ENCODE results near the gene OR52K2.

OR52K2 gene

GRCh38 chr11:4496557-4497248, 47.6 kb downstream of the OR52K2 start:
- no peaks in the 10 kb centered on the region for H3K4me1 ChIP-seq (ENCODE audit: control insufficient read depth in 1 of 2, insufficient read depth in 2 of 2, low read length in 2 of 2)
- H3K27ac ChIP-seq (ENCODE audit: low read depth, low read length), result no peak overlapping the region
- peaks cover 22 to 29% of the 10 kb centered on the region in 2 donors for H3K27me3 ChIP-seq (ENCODE audit: control insufficient read depth in 1 of 2, insufficient read depth in 2 of 2, low read length in 2 of 2)
- no peak overlapping the region for H3K9ac ChIP-seq (ENCODE audit: low read depth in 1 of 2, low read length in 2 of 2)
- H3K9me3 ChIP-seq (ENCODE audit: control insufficient read depth in 1 of 2, low read length in 2 of 2), result no peaks in the 10 kb centered on the region
- no peak overlapping the region for H3K4me3 ChIP-seq (ENCODE audit: low read depth in 1 of 2, low read length in 2 of 2)
- H3K36me3 ChIP-seq (ENCODE audit: control insufficient read depth in 1 of 2, insufficient read depth in 2 of 2, low read length in 2 of 2), result no peaks in the 10 kb centered on the region

All from duodenal mucosa (tissue), 2 donors.